Fibroblast of villous mesenchyme (primary cell): ENCODE results near the gene STK32C. TPM values are rescaled to one million over a fixed set of nuclear protein-coding genes. Genes with fewer than 3 reads are reported as not detected.

Source experiments
- DNase-seq: peaks from one replicate; pipeline ENCODE4 v3.0.0-alpha.2; 2010; ENCODE audit warnings: low read depth
- H3K4me3 ChIP-seq: 2 replicates; pipeline ENCODE4 v1.5.1; 2011; ENCODE audit warnings: low read depth, mild to moderate bottlenecking, low read length
- CTCF ChIP-seq: IDR thresholded peaks from 2 replicates; pipeline ENCODE4 v1.5.1; 2012; ENCODE audit warnings: low read depth, mild to moderate bottlenecking, low read length; ENCODE audit not compliant: insufficient read depth
- total RNA-seq: library from RNA; depleted of rRNA; stranded (reverse); fragments of >200 nt; gene quantifications from 2 replicates; pipeline ENCODE4 v1.2.3, GENCODE V29; 2012

The STK32C gene
- total RNA-seq, 1 donor, result 8.6 TPM

GRCh38 chr10:132305654-132306342 is 2.0 kb downstream of the STK32C start:
- no peak for TF ChIP-seq CTCF
- no peak overlapping the region for H3K4me3 ChIP-seq
- no peak for DNase-seq

DNA sequence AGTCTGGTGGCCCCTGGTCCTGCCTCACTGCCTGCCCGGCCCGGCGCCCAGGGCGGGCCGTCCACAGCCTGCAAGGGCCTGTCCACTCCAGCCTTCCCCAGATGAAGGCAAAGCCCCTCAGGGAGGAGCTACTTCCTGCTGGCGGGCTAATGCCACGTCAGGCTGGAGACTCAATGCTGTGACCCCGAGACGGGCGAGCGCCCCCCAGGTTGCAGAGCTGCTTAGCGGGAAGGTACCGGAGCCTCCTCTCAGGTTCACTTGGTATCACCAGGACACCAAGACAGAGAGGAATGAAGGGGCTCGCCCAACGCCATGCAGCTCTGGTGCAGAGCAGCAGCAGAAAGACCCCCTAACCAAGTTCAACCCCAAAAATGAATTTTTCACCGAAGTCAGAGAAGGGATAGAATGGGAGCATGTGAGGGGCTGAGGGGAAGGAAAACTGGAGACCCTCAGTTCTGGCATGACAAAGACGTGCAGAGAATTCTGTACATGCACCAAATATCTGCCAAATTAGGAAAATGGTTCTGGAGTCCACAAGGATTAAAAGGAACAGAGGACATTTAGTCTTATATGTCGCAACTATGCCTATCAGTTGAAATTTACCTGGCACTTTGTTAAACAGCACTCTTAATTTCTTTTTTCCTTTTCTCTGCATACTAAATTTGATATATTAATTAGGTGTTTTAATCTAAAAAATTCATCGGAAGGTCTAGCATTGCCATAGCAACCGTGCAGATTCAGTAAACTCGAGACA is 2.8 kb downstream of the STK32C start:
- no peak for TF ChIP-seq CTCF
- H3K4me3 ChIP-seq, result no peak overlapping the region
- DNase-seq, result no peak

GRCh38 chr10:132303361-132304115 is 4.2 kb downstream of the STK32C start:
- DNase-seq, result no peak
- no peak overlapping the region for H3K4me3 ChIP-seq
- no peak for TF ChIP-seq CTCF

DNA sequence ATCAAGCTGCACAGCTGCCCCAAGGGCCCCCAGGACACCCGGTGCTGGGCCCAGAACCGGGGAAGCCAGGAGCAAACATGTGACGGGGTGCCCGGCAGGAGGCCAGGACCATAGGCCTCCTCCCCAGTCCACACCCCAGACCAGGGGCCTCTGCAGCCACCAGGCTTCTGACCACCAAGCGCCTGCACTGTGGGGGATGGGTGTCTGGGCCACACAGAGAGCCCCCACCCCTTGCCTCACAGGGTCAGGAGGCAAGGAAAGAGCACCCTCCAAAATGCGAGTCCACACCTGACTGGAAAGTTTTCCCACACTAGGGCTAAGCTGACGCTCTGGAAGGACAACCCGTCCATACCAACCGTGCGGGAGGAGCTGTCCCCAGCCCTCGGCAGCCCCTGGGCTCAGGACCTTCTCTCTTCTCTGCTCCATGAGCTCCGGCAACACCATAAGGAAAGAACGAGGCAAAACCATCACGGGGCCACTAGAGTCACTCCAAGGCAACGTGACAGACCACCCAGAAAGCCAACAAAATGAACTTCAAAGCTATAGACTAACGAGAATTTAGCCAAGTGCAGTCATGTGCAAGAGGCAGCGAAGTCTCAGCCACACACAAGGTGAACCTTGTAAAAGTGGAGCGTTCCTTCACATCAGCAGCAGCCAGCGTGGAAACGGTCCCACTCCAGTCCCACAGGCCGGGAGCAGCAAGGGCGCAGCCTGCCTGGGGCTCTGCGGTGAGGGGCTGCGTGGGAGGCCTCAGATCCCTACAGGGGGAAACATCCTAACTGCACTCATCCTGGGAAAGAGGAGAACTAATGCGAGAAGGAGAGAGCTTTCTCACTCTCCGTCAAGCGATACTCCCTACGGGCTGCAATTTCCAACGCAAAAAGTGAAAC is 5.1 kb downstream of the STK32C start:
- TF ChIP-seq CTCF, result no peak
- H3K4me3 ChIP-seq, result no peak overlapping the region
- no peak for DNase-seq

DNA sequence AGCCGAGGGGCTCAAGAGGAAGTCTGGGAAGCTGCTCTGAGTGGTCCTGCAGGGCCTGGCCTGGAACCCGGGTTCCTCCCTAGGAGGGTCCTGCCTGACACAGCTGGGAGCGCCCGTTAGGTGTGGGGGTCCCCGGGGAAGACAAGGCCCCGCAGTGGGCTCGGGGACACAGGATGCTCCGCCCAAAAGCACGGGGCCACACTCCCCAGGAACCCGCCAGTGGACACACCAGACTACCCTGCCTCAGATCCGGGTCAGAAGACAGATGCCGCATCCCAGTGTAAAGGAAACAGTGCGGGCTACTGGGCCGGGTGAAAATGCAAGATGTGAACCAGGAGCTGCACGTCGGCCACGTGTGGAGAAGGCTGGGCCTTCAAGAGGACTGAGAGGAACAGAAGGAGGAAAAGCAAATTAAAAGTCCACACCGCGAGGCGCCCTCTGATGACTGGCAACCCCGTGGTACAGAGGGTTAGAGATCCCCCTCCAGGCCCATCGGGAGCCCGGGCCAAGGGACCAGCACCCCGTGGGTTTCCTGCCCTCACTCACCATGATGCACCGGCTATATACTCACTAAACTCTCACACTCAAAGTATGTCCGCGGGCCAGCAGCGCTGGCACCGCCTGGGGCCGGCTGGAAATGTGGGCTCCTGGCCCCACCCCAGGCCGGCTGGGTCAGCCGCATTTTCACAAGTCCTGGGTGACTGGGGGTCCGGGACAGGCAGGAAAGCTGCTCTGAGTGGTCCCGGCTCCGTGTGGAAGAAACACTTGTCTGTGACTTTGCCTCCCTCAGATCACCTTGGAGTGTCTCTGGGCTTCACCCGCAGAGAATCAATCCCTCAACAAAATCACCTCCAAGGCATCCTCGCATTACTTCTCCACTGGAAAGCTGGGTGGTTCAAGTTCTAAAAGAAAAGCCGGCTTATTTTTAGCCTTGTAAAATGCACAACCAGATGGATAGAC is 6.1 kb downstream of the STK32C start:
- no peak for TF ChIP-seq CTCF
- H3K4me3 ChIP-seq, result no peak overlapping the region
- DNase-seq, result no peak
